Hepatocyte (in vitro differentiated cells): ENCODE data around the gene FOLR2. TPM values are rescaled to one million over a fixed set of nuclear protein-coding genes. Genes with fewer than 3 reads are reported as not detected.
"Not testable (repeated sequence)": the region's sequence is repeated elsewhere in the genome, so short reads cannot be mapped to it uniquely, and the experiment has no call there.

Experiments used
- DNase-seq: peaks from one replicate; pipeline ENCODE4 v3.0.0-alpha.2; 2016; ENCODE audit warnings: low spot score
- H2AFZ ChIP-seq: fragments of 200-600 bp; sonication (generic); 2 replicates; pipeline ENCODE4 v1.6.0; 2016; ENCODE audit warnings: antibody characterized with exemption, mild to moderate bottlenecking
- H3K27ac ChIP-seq: fragments of 200-600 bp; sonication (generic); 2 replicates; pipeline ENCODE4 v1.5.1; 2016; ENCODE audit warnings: mild to moderate bottlenecking
- H3K27me3 ChIP-seq: fragments of 200-600 bp; sonication (generic); 2 replicates; pipeline ENCODE4 v1.6.1; 2016
- H3K36me3 ChIP-seq: fragments of 200-600 bp; sonication (generic); replicated peaks from 2 replicates; pipeline ENCODE4 v1.5.1; 2016; ENCODE audit warnings: low read depth; ENCODE audit not compliant: insufficient read depth
- H3K4me1 ChIP-seq: fragments of 200-600 bp; sonication (generic); 2 replicates; pipeline ENCODE4 v1.5.1; 2016; ENCODE audit warnings: mild to moderate bottlenecking, moderate library complexity; ENCODE audit not compliant: insufficient read depth
- H3K4me2 ChIP-seq: fragments of 200-600 bp; sonication (generic); 2 replicates; pipeline ENCODE4 v1.6.0; 2016
- H3K4me3 ChIP-seq: fragments of 200-600 bp; sonication (generic); 2 replicates; pipeline ENCODE4 v1.5.1; 2016; ENCODE audit warnings: mild to moderate bottlenecking
- H3K79me2 ChIP-seq: fragments of 200-600 bp; sonication (generic); 2 replicates; pipeline ENCODE4 v1.6.0; 2017; ENCODE audit warnings: mild to moderate bottlenecking
- H3K9me2 ChIP-seq: fragments of 200-600 bp; sonication (generic); replicated peaks from 2 replicates; pipeline ENCODE4 v1.6.0; 2017; ENCODE audit warnings: mild to moderate bottlenecking; ENCODE audit not compliant: insufficient read depth
- H3K9me3 ChIP-seq: fragments of 200-600 bp; sonication (generic); 2 replicates; pipeline ENCODE4 v1.5.1; 2016; ENCODE audit warnings: low read depth, mild to moderate bottlenecking
- H4K20me1 ChIP-seq: fragments of 200-600 bp; sonication (generic); 2 replicates; pipeline ENCODE4 v1.6.0; 2016; ENCODE audit warnings: mild to moderate bottlenecking; ENCODE audit not compliant: insufficient read depth, poor library complexity, severe bottlenecking
- CTCF ChIP-seq: fragments of 200-600 bp; sonication (generic); IDR thresholded peaks from 2 replicates; pipeline ENCODE4 v1.5.1; 2016; ENCODE audit warnings: antibody characterized with exemption, mild to moderate bottlenecking; ENCODE audit not compliant: poor library complexity
- EZH2 ChIP-seq: fragments of 200-600 bp; sonication (generic); IDR thresholded peaks from 2 replicates; pipeline ENCODE4 v1.6.1; 2016; ENCODE audit warnings: antibody characterized with exemption, mild to moderate bottlenecking, borderline replicate concordance
- EZH2phosphoT487 ChIP-seq: fragments of 200-600 bp; sonication (generic); IDR thresholded peaks from one replicate; pipeline ENCODE4 v1.6.1; 2018; ENCODE audit warnings: antibody characterized with exemption, mild to moderate bottlenecking, low read depth, moderate library complexity; ENCODE audit not compliant: unreplicated experiment, severe bottlenecking
- WGBS: methylation state at CpG from one replicate; pipeline ENCODE4 v1.1.6; 2016; ENCODE audit warnings: low lambda C conversion rate; ENCODE audit errors: missing lambda C conversion rate; 5-methylcytosine and 5-hydroxymethylcytosine counted together
- polyA plus RNA-seq: library from polyadenylated mRNA; unstranded; fragments of >200 nt; fragmentation: Nextera tagmentation; extraction: Ambion mirVana; gene quantifications from 2 replicates; pipeline ENCODE4 v1.2.1, GENCODE V29; 2016
- total RNA-seq: library from RNA; depleted of rRNA; stranded (reverse); fragments of >200 nt; gene quantifications from 2 replicates; pipeline ENCODE4 v1.2.3, GENCODE V29; 2014

Gene FOLR2
- total and polyA plus RNA-seq, 2 experiments from 2014 or later, result 4.3 to 5.5 TPM

GRCh38 chr11:72195518-72196270 lies 20.9 kb upstream of the FOLR2 start:
- no peak for TF ChIP-seq EZH2phosphoT487
- no peak for TF ChIP-seq EZH2
- no peaks in the 10 kb centered on the region for H3K36me3 ChIP-seq
- H3K4me2 ChIP-seq, result no peak overlapping the region
- no peak for DNase-seq
- no peak overlapping the region for H3K4me3 ChIP-seq
- H3K4me1 ChIP-seq, result no peaks in the 10 kb centered on the region
- H3K27me3 ChIP-seq, result no peaks in the 10 kb centered on the region
- H3K27ac ChIP-seq, result no peak overlapping the region
- no peaks in the 10 kb centered on the region for H3K79me2 ChIP-seq
- WGBS, result 89% methylated on average over 12 of the region's 12 CpGs
- H3K9me2 ChIP-seq, result no peaks in the 10 kb centered on the region
- H3K9me3 ChIP-seq, result no peaks in the 10 kb centered on the region
- no peak overlapping the region for H2AFZ ChIP-seq
- H4K20me1 ChIP-seq, result no peaks in the 10 kb centered on the region

GRCh38 chr11:72201445-72201844 lies 15.1 kb upstream of the FOLR2 start:
- H3K36me3 ChIP-seq, H3K27ac ChIP-seq, DNase-seq, H3K4me3 ChIP-seq, H3K9me2 ChIP-seq, H4K20me1 ChIP-seq, H2AFZ ChIP-seq, H3K4me2 ChIP-seq, H3K79me2 ChIP-seq, H3K9me3 ChIP-seq, H3K27me3 ChIP-seq, H3K4me1 ChIP-seq: not testable (repeated sequence)
- WGBS, result 97% methylated on average over 11 of the region's 43 CpGs

GRCh38 chr11:72202571-72202970 lies 14.0 kb upstream of the FOLR2 start:
- no peak for DNase-seq
- WGBS, result 97% methylated on average over 6 of the region's 6 CpGs

GRCh38 chr11:72203163-72203562 lies 13.4 kb upstream of the FOLR2 start:
- H3K79me2 ChIP-seq, result no peaks in the 10 kb centered on the region
- WGBS, result 64% methylated on average over 2 of the region's 2 CpGs
- no peaks in the 10 kb centered on the region for H3K9me2 ChIP-seq
- no peaks in the 10 kb centered on the region for H3K27me3 ChIP-seq
- no peaks in the 10 kb centered on the region for H3K36me3 ChIP-seq
- H3K9me3 ChIP-seq, result no peaks in the 10 kb centered on the region
- no peak for TF ChIP-seq CTCF
- TF ChIP-seq EZH2, result no peak
- TF ChIP-seq EZH2phosphoT487, result no peak
- H3K4me2 ChIP-seq, result no peak overlapping the region
- no peak overlapping the region for H2AFZ ChIP-seq
- H3K27ac ChIP-seq, result no peak overlapping the region
- H3K4me3 ChIP-seq, result no peak overlapping the region
- no peak for DNase-seq
- H3K4me1 ChIP-seq, result no peaks in the 10 kb centered on the region
- no peaks in the 10 kb centered on the region for H4K20me1 ChIP-seq

More at GRCh38 chr11:72202571-72202970, 14.0 kb upstream of the FOLR2 start:
- Histone ChIP-seq H3K36me3 (no peaks in the 10 kb centered on the region), H3K4me1 (no peaks in the 10 kb centered on the region), H3K4me3 (no peak overlapping the region), H2AFZ (no peak overlapping the region), H3K9me2 (no peaks in the 10 kb centered on the region), H3K79me2 (no peaks in the 10 kb centered on the region), H3K27me3 (no peaks in the 10 kb centered on the region), H3K9me3 (no peaks in the 10 kb centered on the region), H4K20me1 (no peaks in the 10 kb centered on the region), H3K4me2 (no peak overlapping the region), H3K27ac (no peak overlapping the region)
- no peak for TF ChIP-seq EZH2
- TF ChIP-seq CTCF, result no peak
- TF ChIP-seq EZH2phosphoT487, result no peak
